Body of pancreas (tissue), 4 donors: Measurements from ENCODE around the gene CSKMT. TPM values are rescaled to one million over a fixed set of nuclear protein-coding genes. Genes with fewer than 3 reads are reported as not detected.
"Not testable (repeated sequence)": the region's sequence is repeated elsewhere in the genome, so short reads cannot be mapped to it uniquely, and the experiment has no call there.

Source experiments
- ATAC-seq: fragments of 150-250 bp; one replicate; pipeline ENCODE4 v1.9.1; 2016
- DNase-seq, 4 donors: peaks; one replicate each; pipeline ENCODE4 v3.0.0-alpha.2; 2019
- H3K27ac ChIP-seq, 4 donors: fragments of 200-600 bp; sonication (generic); 1 replicate in 3 of 4; 2 replicates in 1 of 4; pipeline versions ENCODE4 v1.5.1 to v1.6.1; 2016 to 2019; ENCODE audit warnings: mild to moderate bottlenecking in 1 of 4, mixed read lengths in 1 of 4, moderate library complexity in 1 of 4
- H3K27me3 ChIP-seq, 2 donors: fragments of 200-600 bp; sonication (generic); one replicate each; pipeline ENCODE4 v1.6.0; 2016; ENCODE audit warnings: mild to moderate bottlenecking in 1 of 2
- H3K36me3 ChIP-seq, 2 donors: fragments of 200-600 bp; sonication (generic); replicated peaks in 1 of 2; 2 replicates each; pipeline ENCODE4 v1.5.1; 2016; ENCODE audit warnings: low read depth in 2 of 2; ENCODE audit not compliant: insufficient read depth in 1 of 2
- H3K4me1 ChIP-seq: fragments of 200-600 bp; sonication (generic); one replicate; pipeline ENCODE4 v1.6.0; 2016
- H3K4me3 ChIP-seq, 2 donors: fragments of 200-600 bp; sonication (generic); 1 replicate in 1 of 2; 2 replicates in 1 of 2; pipeline ENCODE4 v1.5.1; 2016 to 2019
- H3K9me3 ChIP-seq, 3 donors: fragments of 200-600 bp; sonication (generic); 1 replicate in 2 of 3; 2 replicates in 1 of 3; pipeline ENCODE4 v1.5.1; 2016
- POLR2A ChIP-seq, 3 donors: fragments of 450-650 bp; IDR thresholded peaks; one replicate each; pipeline ENCODE4 v1.6.1; 2016; ENCODE audit warnings: antibody characterized with exemption in 3 of 3, mild to moderate bottlenecking in 2 of 3
- WGBS, 2 donors: methylation state at CpG; one replicate each; pipeline ENCODE4 v1.1.5; 2017; 5-methylcytosine and 5-hydroxymethylcytosine counted together
- intact Hi-C: fragments of 100-400 bp; cut with DNase I; formaldehyde crosslinking; loops from one replicate; pipeline ENCODE4 v1.15.1; 2023
- total RNA-seq, 2 donors: library from RNA; depleted of rRNA; stranded (reverse); fragments of >200 nt; gene quantifications; one replicate each; pipeline ENCODE4 v1.1.0, GENCODE V29; 2016
- TF ChIP-seq, protein P1 (sequence below), 7 experiments: fragments of 450-650 bp in 4 of 7; fragments of 200-600 bp in 3 of 7; sonication (generic) in 3 of 7; IDR thresholded peaks; one replicate each; pipeline ENCODE4 v1.5.1; 2016 to 2019; ENCODE audit warnings: antibody characterized with exemption in 7 of 7

CSKMT gene
- total RNA-seq, 2 donors from 2014 or later = 5.4 to 110 TPM

DNA sequence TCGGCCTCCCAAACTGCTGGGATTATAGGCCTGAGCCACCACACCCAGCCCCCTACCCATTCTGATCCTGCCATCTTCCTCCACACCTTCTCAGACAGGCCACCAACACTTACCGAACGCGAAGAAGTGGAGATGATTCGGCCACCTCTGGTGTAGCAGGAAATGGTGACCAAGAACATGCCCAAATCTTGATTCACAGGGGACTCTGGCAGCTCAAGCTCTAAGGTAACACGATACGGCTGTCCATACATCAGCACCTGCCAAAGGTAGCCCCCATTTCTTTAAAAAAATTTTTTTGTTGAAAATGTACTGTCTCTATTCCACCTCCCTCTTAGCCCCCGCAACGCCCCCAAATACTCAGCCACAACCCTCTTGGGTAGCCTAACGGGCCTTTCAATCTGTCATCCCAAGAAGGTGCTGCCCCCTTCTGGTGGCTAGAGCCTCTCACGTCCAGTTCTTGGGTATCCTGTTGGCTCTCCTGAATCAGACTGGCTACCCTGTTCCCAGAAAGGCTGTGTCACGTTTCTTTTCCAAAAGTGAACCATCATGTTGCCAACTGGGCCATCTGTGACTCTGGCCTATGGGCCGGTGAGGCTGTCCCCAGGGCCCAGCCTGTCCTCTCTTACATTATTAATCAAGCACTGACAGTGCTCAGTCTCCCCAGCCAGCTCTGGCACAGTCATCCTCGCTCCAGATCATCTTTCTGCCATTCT lies 29.5 kb downstream of the CSKMT start:
- DNase-seq (peak; percentile 82 to 88 (median 84)), ATAC-seq (peak; percentile 82)
- H3K36me3 ChIP-seq = peaks cover 0 to 4% of the 10 kb centered on the region in 2 donors
- H3K9me3 ChIP-seq = no peaks in the 10 kb centered on the region
- H3K4me3 ChIP-seq = no peak overlapping the region
- no peaks in the 10 kb centered on the region for H3K27me3 ChIP-seq
- intact Hi-C loops = loop anchor here (10.0 kb wide), 1 partner anchor 280 kb away; the partner anchor contains the start of gene SCGB1A1
- TF ChIP-seq, protein P1, sequence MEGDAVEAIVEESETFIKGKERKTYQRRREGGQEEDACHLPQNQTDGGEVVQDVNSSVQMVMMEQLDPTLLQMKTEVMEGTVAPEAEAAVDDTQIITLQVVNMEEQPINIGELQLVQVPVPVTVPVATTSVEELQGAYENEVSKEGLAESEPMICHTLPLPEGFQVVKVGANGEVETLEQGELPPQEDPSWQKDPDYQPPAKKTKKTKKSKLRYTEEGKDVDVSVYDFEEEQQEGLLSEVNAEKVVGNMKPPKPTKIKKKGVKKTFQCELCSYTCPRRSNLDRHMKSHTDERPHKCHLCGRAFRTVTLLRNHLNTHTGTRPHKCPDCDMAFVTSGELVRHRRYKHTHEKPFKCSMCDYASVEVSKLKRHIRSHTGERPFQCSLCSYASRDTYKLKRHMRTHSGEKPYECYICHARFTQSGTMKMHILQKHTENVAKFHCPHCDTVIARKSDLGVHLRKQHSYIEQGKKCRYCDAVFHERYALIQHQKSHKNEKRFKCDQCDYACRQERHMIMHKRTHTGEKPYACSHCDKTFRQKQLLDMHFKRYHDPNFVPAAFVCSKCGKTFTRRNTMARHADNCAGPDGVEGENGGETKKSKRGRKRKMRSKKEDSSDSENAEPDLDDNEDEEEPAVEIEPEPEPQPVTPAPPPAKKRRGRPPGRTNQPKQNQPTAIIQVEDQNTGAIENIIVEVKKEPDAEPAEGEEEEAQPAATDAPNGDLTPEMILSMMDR (IDR thresholded peaks at IDR 0.05) = peak; percentile 59 to 79 (median 74)
- TF ChIP-seq POLR2A (IDR thresholded peaks at IDR 0.05) = no peak
- 39 to 49% methylated on average over 14 of the region's 14 CpGs for WGBS, 2 donors
- H3K4me1 ChIP-seq = no peaks in the 10 kb centered on the region
- H3K27ac ChIP-seq = no peak overlapping the region

DNA sequence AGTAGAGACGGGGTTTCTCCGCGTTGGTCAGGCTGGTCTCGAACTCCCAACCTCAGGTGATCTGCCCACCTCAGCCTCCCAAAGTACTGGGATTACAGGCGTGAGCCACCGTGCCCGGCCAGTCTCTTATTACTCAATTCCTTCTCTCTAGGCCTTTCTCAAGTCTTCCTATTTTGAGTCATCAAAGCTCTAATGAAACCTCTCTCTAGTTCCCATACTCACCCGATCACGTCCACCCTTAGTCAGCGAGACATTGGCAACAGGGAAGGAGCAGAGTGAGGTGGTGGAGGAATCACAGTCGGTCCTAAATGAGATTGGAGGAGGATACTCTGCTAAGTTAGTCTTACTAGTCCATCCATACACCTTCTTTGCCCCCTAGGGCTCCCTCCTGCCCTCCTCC lies 37.1 kb downstream of the CSKMT start:
- H3K4me3 ChIP-seq = no peak overlapping the region
- H3K4me1 ChIP-seq = peaks cover 23% of the 10 kb centered on the region
- ATAC-seq (no peak), DNase-seq (no peak)
- intact Hi-C loops = no loop called here
- no peaks in the 10 kb centered on the region for H3K27me3 ChIP-seq
- 86 to 95% methylated on average over 11 of the region's 11 CpGs for WGBS, 2 donors
- TF ChIP-seq, protein P1 (IDR thresholded peaks at IDR 0.05) = no peak
- TF ChIP-seq POLR2A (IDR thresholded peaks at IDR 0.05) = no peak
- H3K27ac ChIP-seq = no peak overlapping the region
- H3K36me3 ChIP-seq = peaks cover 0 to 2% of the 10 kb centered on the region in 2 donors
- H3K9me3 ChIP-seq = no peaks in the 10 kb centered on the region

DNA sequence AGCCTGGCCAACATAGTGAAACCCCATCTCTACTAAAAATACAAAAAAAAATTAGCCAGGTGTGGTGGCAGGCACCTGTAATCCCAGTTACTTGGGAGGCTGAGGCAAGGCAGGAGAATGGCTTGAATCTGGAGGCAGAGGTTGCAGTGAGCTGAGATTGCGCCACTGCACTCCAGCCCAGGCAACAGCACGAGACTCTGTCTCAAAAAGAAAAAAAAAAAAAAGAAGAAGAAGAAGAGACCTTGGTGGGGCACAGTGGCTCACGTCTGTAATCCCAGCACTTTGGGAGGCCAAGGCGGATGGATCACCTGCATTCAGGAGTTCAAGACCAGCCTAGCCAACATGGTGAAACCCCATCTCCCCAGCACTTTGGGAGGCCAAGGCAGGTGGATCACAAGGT lies 38.8 kb downstream of the CSKMT start:
- intact Hi-C loops, DNase-seq, H3K27me3 ChIP-seq, H3K36me3 ChIP-seq, H3K9me3 ChIP-seq, H3K4me3 ChIP-seq, ATAC-seq: not testable (repeated sequence)
- 88 to 95% methylated on average over 4 of the region's 4 CpGs for WGBS, 2 donors
- Histone ChIP-seq H3K4me1 (peaks cover 40% of the 10 kb centered on the region), H3K27ac (peak overlapping the region in 1 of 4 donors; percentile 15)

DNA sequence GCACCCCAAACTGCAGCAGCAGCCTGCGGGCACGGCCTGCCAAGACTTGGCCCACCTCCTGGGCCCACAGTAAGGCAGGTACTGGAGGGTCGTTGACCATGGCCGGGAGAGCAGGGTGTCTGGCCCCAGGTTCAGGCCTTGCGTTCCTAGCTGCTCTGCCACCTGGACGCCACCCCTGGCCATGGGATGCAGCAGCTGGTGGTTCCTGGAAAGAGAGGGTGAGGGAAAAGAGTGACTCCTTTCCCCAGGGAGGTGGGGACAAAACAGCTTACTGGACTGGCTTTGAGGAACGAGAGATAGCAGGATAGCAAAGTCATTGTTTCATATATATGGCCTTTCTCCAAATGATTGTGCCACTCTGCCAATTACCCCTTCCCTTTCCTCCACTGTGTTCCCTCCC lies 40.3 kb downstream of the CSKMT start:
- ATAC-seq (peak; percentile 13), DNase-seq (peak; percentile 55 to 62 (median 60))
- TF ChIP-seq POLR2A (IDR thresholded peaks at IDR 0.05) = no peak
- TF ChIP-seq, protein P1 (IDR thresholded peaks at IDR 0.05) = peak in 2 of 7 experiments; percentile 18 to 21
- H3K36me3 ChIP-seq = peaks cover 0 to 2% of the 10 kb centered on the region in 2 donors
- no peaks in the 10 kb centered on the region for H3K27me3 ChIP-seq
- H3K27ac ChIP-seq = peak overlapping the region; percentile 85 to 92 (median 89)
- H3K4me3 ChIP-seq = peak overlapping the region in 1 of 2 donors; percentile 74
- 6 to 18% methylated on average over 5 to 7 of the region's 7 CpGs for WGBS, 2 donors
- no peaks in the 10 kb centered on the region for H3K9me3 ChIP-seq
- intact Hi-C loops = no loop called here
- H3K4me1 ChIP-seq = peaks cover 52% of the 10 kb centered on the region

DNA sequence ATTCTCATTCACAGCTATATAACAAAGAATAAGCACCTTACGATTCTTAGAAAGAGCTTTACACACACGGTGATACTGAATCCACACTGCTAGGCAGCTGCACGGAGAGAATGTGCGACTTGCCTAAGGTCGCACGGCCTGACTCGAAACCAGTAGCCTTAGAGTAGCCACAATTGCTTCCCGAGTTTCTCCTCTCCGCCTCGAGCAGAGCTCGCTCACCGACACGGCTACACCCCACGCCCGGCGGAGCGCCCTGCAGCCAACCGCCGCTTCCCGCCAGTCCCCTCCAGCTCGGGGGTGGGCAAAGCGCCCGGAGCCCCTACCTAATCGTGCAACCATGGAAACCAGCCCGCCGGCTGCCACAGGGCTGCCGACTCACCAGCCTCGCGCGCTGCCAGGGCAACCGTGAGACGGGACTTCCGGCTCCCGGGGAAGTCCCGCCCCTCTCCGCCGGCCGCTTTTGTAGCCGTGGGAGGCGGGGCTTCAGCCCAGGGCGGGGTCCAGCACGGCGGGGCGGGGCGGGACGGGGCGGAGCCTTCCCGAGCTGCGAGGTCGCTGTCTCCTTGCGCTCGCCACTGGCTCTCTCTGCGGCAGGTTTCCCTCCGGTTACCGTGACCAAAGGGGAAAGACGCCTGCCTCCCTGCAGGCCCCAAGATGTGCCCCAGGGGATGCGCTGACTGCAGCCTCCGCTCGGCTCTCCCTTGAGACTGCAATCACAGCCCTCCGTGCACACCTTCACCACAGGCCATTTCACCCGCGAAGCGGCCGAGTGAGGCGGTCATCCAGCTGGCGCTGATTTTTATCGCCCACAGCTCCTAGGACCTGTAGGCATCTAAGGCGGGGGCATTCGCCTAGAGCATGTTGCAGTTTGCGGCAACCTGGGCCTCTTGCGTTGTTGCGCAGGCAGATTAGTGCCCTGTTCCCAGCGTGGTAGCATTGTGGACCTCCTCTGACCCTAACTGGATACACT lies 41.1 kb downstream of the CSKMT start:
- 3 to 6% methylated on average over 17 to 67 of the region's 73 CpGs for WGBS, 2 donors
- peaks cover 0 to 2% of the 10 kb centered on the region in 2 donors for H3K36me3 ChIP-seq
- intact Hi-C loops = no loop called here

More for the DNA sequence above, 41.1 kb downstream of the CSKMT start:
- peak; percentile 81 for ATAC-seq
- peak; percentile 96 to 98 (median 96) for DNase-seq
- no peaks in the 10 kb centered on the region for H3K27me3 ChIP-seq
- H3K27ac ChIP-seq = peak overlapping the region; percentile 85 to 92 (median 89)
- H3K9me3 ChIP-seq = no peaks in the 10 kb centered on the region
- peak overlapping the region; percentile 63 to 74 for H3K4me3 ChIP-seq
- peak in 2 of 3 donors; percentile 66 to 73 for TF ChIP-seq POLR2A (IDR thresholded peaks at IDR 0.05)
- TF ChIP-seq, protein P1 (IDR thresholded peaks at IDR 0.05) = peak in 1 of 7 experiments; percentile 10
- H3K4me1 ChIP-seq = peaks cover 59% of the 10 kb centered on the region
